ENCODE data around the gene STX1B. TPM values are rescaled to one million over a fixed set of nuclear protein-coding genes. Genes with fewer than 3 reads are reported as not detected.
A peak's percentile ranks its signal among the peaks of the same experiment; 100 is the strongest.

The STX1B gene
- total and polyA plus RNA-seq, 2 of the 8 experiments (the other 6 are each of a cell fraction or from before 2014, with no cell fraction given): 8.9 to 20.2 TPM

GRCh38 chr16:30957456-30958174, 52.8 kb downstream of the STX1B start, which contains the start of gene SETD1A (continued):
- TF ChIP-seq CHD7 (IDR thresholded peaks at IDR 0.05; ENCODE audit: insufficient replicate concordance, low read length): no peak
- TF ChIP-seq E2F6 (IDR thresholded peaks at IDR 0.05): no peak
- no peak for TF ChIP-seq SP4 (IDR thresholded peaks at IDR 0.05; ENCODE audit: low read length)
- peak; percentile 24 for TF ChIP-seq TAF7 (optimal IDR thresholded peaks at IDR 0.05; ENCODE audit: borderline replicate concordance, low read depth, low read length)
- no peak for TF ChIP-seq SP2 (IDR thresholded peaks at IDR 0.05; ENCODE audit: low read length)
- no peak for TF ChIP-seq EGR1 (IDR thresholded peaks at IDR 0.05; ENCODE audit: borderline replicate concordance, low read depth, low read length)
- TF ChIP-seq, protein P1, sequence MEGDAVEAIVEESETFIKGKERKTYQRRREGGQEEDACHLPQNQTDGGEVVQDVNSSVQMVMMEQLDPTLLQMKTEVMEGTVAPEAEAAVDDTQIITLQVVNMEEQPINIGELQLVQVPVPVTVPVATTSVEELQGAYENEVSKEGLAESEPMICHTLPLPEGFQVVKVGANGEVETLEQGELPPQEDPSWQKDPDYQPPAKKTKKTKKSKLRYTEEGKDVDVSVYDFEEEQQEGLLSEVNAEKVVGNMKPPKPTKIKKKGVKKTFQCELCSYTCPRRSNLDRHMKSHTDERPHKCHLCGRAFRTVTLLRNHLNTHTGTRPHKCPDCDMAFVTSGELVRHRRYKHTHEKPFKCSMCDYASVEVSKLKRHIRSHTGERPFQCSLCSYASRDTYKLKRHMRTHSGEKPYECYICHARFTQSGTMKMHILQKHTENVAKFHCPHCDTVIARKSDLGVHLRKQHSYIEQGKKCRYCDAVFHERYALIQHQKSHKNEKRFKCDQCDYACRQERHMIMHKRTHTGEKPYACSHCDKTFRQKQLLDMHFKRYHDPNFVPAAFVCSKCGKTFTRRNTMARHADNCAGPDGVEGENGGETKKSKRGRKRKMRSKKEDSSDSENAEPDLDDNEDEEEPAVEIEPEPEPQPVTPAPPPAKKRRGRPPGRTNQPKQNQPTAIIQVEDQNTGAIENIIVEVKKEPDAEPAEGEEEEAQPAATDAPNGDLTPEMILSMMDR (IDR thresholded peaks at IDR 0.05; ENCODE audit: control extremely low read depth in 1 of 3, insufficient read depth in 1 of 3, low read depth in 1 of 3, low read length in 3 of 3): no peak
